ENCODE measurements around the gene MYOM1. TPM values are rescaled to one million over a fixed set of nuclear protein-coding genes. Genes with fewer than 3 reads are reported as not detected.
A peak's percentile ranks its signal among the peaks of the same experiment; 100 is the strongest.

Gene MYOM1
- total RNA-seq, 2 experiments from 2014 or later = 0.74 to 1.5 TPM

- Mint-ChIP-seq H3K9me3 (no peaks in the 10 kb centered on the region), H3K27me3 (no peaks in the 10 kb centered on the region), H3K27ac (peak overlapping the region; percentile 100), H3K4me1 (ENCODE audit: low read depth) (peaks cover 76% of the 10 kb centered on the region), H3K4me3 (peak overlapping the region; percentile 74), H3K36me3 (ENCODE audit: low read depth) (peaks cover 90% of the 10 kb centered on the region)
- no peak for DNase-seq
- ChIA-PET POLR2A (interaction anchor here (2.2 to 9.2 kb wide), 3 partner anchors 8 to 195 kb away, joined by 7 to 286 read pairs (median 80); partner anchors contain the start of gene MYL12B), CTCF (interaction anchor here (1.0 to 1.9 kb wide), 3 partner anchors 9 to 45 kb away, joined by 4 to 6 read pairs (median 5); partner anchors contain the start of gene MYL12B)
- TF ChIP-seq CTCF (IDR thresholded peaks at IDR 0.05) = no peak
- Histone ChIP-seq H3K36me3 (ENCODE audit: insufficient read depth, low read length) (peaks cover 68% of the 10 kb centered on the region), H3K27me3 (ENCODE audit: control insufficient read depth in 1 of 2, insufficient read depth in 2 of 2, low read length in 2 of 2) (no peaks in the 10 kb centered on the region), H3K4me3 (ENCODE audit: low read length) (no peak overlapping the region), H3K9me3 (ENCODE audit: control insufficient read depth in 1 of 2, insufficient read depth in 1 of 2, low read length in 2 of 2) (no peaks in the 10 kb centered on the region), H3K27ac (ENCODE audit: low read depth in 1 of 2, low read length in 2 of 2) (peak overlapping the region in 1 of 2 donors; percentile 48), H3K4me1 (ENCODE audit: insufficient read depth, low read length) (peaks cover 34% of the 10 kb centered on the region)
- ATAC-seq (ENCODE audit: poor library complexity) = no peak
- intact Hi-C loops (cut with DNase I, micrococcal nuclease) = loop anchor here in 1 of 2 experiments (10.0 kb wide), 1 partner anchor 598 kb away; the partner anchor contains the start of gene SMCHD1
Measured at GRCh38 chr18:3252843-3253242, 33.1 kb upstream of the MYOM1 start.

GRCh38 chr18:3251963-3252277 is 32.2 kb upstream of the MYOM1 start:
- Histone ChIP-seq H3K27ac (ENCODE audit: low read depth in 1 of 2, low read length in 2 of 2) (peak overlapping the region; percentile 43 to 52), H3K4me3 (ENCODE audit: low read length) (peak overlapping the region; percentile 84), H3K27me3 (ENCODE audit: control insufficient read depth in 1 of 2, insufficient read depth in 2 of 2, low read length in 2 of 2) (no peaks in the 10 kb centered on the region), H3K9me3 (ENCODE audit: control insufficient read depth in 1 of 2, insufficient read depth in 1 of 2, low read length in 2 of 2) (no peaks in the 10 kb centered on the region), H3K36me3 (ENCODE audit: insufficient read depth, low read length) (peaks cover 58% of the 10 kb centered on the region), H3K4me1 (ENCODE audit: insufficient read depth, low read length) (peaks cover 36% of the 10 kb centered on the region)
- Mint-ChIP-seq H3K4me1 (ENCODE audit: low read depth) (peaks cover 67% of the 10 kb centered on the region), H3K27me3 (no peaks in the 10 kb centered on the region), H3K4me3 (peak overlapping the region; percentile 54), H3K36me3 (ENCODE audit: low read depth) (peaks cover 88% of the 10 kb centered on the region), H3K9me3 (no peaks in the 10 kb centered on the region), H3K27ac (peak overlapping the region; percentile 100)
- no peak for TF ChIP-seq CTCF (IDR thresholded peaks at IDR 0.05)
- DNase-seq (no peak), ATAC-seq (ENCODE audit: poor library complexity) (no peak)
- CTCF ChIA-PET = interaction anchor here (1.0 to 2.2 kb wide), 4 partner anchors 10 to 122 kb away, joined by 4 to 9 read pairs (median 6); partner anchors contain the start of gene MYL12B
- POLR2A ChIA-PET = interaction anchor here (1.0 to 9.2 kb wide), 5 partner anchors 9 to 275 kb away, joined by 3 to 286 read pairs (median 7); partner anchors contain the start of gene MYL12B
- intact Hi-C loops (cut with DNase I, micrococcal nuclease) = loop anchor here in 1 of 2 experiments (10.0 kb wide), 1 partner anchor 597 kb away; the partner anchor contains the start of gene SMCHD1

- DNase-seq (no peak), ATAC-seq (ENCODE audit: poor library complexity) (no peak)
- Histone ChIP-seq H3K4me1 (ENCODE audit: insufficient read depth, low read length) (peaks cover 38% of the 10 kb centered on the region), H3K9me3 (ENCODE audit: control insufficient read depth in 1 of 2, insufficient read depth in 1 of 2, low read length in 2 of 2) (no peaks in the 10 kb centered on the region), H3K4me3 (ENCODE audit: low read length) (peak overlapping the region; percentile 84), H3K36me3 (ENCODE audit: insufficient read depth, low read length) (peaks cover 53% of the 10 kb centered on the region), H3K27ac (ENCODE audit: low read depth in 1 of 2, low read length in 2 of 2) (peak overlapping the region; percentile 43 to 52), H3K27me3 (ENCODE audit: control insufficient read depth in 1 of 2, insufficient read depth in 2 of 2, low read length in 2 of 2) (no peaks in the 10 kb centered on the region)
- H3K27ac Mint-ChIP-seq = peak overlapping the region; percentile 100
- intact Hi-C loops (cut with DNase I, micrococcal nuclease) = loop anchor here in 1 of 2 experiments (10.0 kb wide), 1 partner anchor 597 kb away; the partner anchor contains the start of gene SMCHD1
- H3K4me3 Mint-ChIP-seq = peak overlapping the region; percentile 54
- H3K4me1 Mint-ChIP-seq (ENCODE audit: low read depth) = peaks cover 66% of the 10 kb centered on the region
- TF ChIP-seq CTCF (IDR thresholded peaks at IDR 0.05) = no peak
- H3K27me3 Mint-ChIP-seq = no peaks in the 10 kb centered on the region
- H3K36me3 Mint-ChIP-seq (ENCODE audit: low read depth) = peaks cover 84% of the 10 kb centered on the region
- H3K9me3 Mint-ChIP-seq = no peaks in the 10 kb centered on the region
- CTCF ChIA-PET = interaction anchor here (1.3 to 2.2 kb wide), 4 partner anchors 10 to 188 kb away, joined by 4 to 9 read pairs (median 6); partner anchors contain the start of gene MYL12B
- POLR2A ChIA-PET = interaction anchor here (0.5 to 9.2 kb wide), 11 partner anchors 9 to 596 kb away, joined by 3 to 286 read pairs (median 5); partner anchors contain the start of genes MYL12B and SMCHD1
Measured at GRCh38 chr18:3251249-3251962, 31.6 kb upstream of the MYOM1 start.

Data from CD4-positive, alpha-beta T cell (primary cell).